T47D (cell line): ENCODE measurements around the gene CABLES2.
"Not testable (repeated sequence)": the region's sequence is repeated elsewhere in the genome, so short reads cannot be mapped to it uniquely, and the experiment has no call there.

Experiments
- DNase-seq, 2 experiments: peaks; one replicate each; pipeline versions ENCODE4 v3.0.0 to v3.0.0-alpha.2; 2011 to 2012; ENCODE audit warnings: low read depth in 1 of 2, low spot score in 1 of 2
- JUND ChIP-seq: IDR thresholded peaks from 2 replicates; pipeline ENCODE4 v1.6.1; 2012; ENCODE audit warnings: low read depth
- in situ Hi-C: cut with HindIII; loops from 2 replicates; pipeline ENCODE4 v1.10.0; 2016; ENCODE audit warnings: low sequenced_read_pairs, low pct_unique_long_range_greater_than_20kb

CABLES2 gene

DNA sequence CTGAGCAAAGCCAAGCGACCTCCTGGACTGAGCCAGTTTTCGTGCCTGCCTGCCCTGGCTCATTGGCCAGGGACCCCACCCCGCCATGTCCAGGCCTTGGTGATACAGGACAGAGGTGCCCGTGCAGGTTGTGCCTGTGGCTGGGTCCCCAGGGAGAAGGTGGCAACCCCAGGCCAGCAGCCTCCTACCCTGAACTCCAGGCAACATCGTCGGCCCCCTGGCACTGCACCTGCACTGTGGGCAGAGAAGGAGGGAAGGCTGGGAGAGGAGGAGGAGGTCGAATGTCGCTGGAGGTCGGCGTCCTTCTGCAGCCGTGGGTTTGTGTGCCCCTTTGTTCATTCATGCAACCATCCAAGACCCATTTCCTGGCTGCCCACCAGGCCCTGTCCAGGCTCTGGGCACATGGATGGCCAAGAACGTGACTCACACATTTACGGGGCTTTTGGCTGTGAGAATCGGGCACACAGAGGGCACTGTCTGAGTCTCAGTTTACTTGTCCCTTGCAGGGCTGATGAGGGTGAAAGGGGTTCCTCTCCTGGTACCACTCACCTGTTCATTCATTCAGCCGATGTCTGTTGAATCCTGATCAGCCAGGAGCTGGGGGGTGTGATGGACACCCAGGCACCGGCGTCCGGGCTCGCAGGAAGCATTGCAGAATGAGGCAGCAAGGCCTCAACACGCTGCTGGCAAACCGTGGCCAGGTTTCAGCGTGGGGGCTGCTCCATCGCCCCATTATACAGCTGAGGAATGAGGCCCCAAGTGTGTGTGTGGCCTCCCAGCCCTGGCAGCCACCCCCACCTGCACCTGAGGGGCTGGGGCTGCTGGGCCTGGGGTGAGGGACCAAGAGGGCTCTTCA, 22.6 kb upstream of the CABLES2 start:
- TF ChIP-seq JUND: no peak
- no peak for DNase-seq
- in situ Hi-C loops: no loop called here

DNA sequence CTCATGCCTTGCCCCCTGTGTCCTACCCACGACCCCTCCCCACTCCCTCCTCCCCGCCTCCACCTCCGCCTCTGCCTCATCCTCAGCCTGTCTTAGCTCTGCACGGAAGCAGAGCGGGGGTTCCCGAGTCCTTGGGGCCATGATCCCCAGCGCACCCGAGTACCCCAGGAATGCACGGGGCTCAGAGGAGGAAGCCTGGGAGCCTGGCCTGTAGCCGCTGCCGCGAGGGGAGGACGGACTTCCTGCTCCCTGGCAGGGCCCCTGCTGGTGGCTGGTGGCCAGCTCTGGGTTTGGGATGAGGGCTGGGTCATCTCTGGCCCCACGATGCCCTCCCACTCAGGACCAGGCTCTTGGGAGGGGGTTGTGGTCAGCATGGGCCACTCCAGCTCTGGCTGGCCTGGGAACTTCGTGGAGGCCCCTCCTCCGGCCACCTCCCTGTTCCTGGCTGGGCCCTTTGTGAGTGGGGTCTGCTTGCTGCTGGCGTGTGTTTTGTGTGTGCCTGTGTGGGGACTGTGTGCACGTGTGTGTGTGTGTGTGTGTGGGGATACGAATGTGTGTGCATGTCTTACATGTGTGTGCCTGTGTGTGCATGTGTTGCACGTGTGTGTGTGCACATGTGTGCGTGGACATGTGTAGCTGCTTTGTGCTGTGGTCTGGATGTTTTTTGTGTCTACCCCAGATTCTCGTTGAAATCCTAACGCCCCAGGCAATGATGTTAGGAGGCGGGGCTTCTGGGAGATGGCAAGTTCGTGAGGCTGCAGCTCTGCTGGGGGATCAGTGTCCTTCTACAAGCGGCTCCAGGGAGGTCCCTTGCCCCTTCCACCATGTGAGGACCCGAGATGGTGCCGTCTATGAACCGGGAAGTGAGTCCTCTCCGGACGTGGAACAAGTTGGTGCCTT, 21.6 kb upstream of the CABLES2 start:
- DNase-seq: no peak
- no peak for TF ChIP-seq JUND
- in situ Hi-C loops: no loop called here

- in situ Hi-C loops: no loop called here
- DNase-seq: no peak
- TF ChIP-seq JUND: no peak
Measured at GRCh38 chr20:62428002-62428372, 20.9 kb upstream of the CABLES2 start.

GRCh38 chr20:62427172-62428001, 20.3 kb upstream of the CABLES2 start, which contains the start of gene RBBP8NL:
Gene RBBP8NL (minus strand): TSS chr20:62427539. CDS start chr20:62419647, 7,892 bp downstream.
- in situ Hi-C loops: no loop called here
- no peak for TF ChIP-seq JUND
- DNase-seq: peak; percentile 81 to 99

DNA sequence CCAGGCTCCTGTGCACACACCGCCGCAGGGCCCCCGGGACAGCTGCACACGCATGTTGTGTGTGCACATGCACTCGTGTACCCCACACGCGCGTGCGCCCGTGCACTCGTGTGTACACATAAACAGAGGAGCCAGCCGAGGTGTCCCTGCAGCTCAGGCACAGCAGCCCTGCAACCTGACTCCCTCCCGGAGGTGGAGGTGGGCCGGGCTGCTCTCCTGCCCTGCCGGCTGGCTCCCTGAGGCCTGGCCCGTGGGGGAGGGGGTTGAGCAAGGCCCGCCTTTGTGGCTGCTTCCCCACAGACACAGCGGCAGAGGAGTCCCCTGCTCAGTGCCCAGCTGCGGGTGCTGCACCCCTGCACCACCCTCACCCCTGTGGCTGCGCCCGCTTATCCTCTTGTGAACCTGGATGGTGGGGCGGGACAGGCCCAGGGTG, 19.6 kb upstream of the CABLES2 start:
- in situ Hi-C loops: no loop called here
- TF ChIP-seq JUND: no peak
- peak in 1 of 2 experiments; percentile 78 for DNase-seq

- in situ Hi-C loops, DNase-seq: not testable (repeated sequence)
Measured at GRCh38 chr20:62426059-62426348, 18.9 kb upstream of the CABLES2 start.

GRCh38 chr20:62425281-62426058, 18.4 kb upstream of the CABLES2 start:
- in situ Hi-C loops: no loop called here
- TF ChIP-seq JUND: no peak
- no peak for DNase-seq

DNA sequence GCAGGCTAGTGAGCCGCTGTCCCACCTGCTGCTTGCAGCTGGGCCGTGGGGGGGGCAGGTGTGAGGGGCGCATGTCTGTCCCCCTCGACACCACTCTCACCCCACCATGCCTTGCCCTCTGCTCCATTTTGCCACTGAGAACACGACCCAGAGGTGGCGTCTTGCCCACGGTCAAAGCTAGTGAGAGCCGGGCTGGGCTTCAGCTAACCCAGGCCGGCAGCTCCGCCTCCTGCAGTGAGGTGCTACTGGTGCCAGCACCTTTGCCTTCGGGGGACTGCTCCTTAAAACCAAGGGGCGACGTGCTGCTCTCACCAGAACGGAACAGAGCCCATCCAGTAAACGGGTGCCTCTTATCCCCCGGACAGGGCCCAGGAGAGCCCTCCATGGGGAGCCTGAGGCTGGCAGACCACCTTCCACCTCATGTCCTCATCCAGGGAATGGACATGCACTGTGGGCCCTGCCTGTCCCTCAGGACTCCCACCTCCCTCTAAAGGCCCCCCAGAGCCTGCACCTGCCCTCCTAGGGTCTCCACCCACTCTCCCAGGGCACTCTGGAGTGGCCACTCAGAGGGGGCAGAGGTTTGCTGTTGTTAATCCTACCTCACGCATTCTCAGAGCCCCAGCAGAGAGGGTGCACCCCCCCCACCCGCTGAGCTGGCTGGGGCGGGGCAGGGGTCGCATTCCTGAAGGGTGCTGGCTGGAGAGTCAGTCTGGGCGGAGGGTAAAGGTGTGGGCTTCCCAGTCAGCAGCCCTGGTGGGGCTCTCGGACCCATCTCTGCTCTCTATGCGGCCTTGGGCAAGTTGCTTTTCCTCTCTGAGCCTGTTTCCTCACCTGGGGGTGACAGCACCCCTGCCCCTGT, 17.4 kb upstream of the CABLES2 start:
- DNase-seq: no peak
- no peak for TF ChIP-seq JUND
- in situ Hi-C loops: no loop called here

DNA sequence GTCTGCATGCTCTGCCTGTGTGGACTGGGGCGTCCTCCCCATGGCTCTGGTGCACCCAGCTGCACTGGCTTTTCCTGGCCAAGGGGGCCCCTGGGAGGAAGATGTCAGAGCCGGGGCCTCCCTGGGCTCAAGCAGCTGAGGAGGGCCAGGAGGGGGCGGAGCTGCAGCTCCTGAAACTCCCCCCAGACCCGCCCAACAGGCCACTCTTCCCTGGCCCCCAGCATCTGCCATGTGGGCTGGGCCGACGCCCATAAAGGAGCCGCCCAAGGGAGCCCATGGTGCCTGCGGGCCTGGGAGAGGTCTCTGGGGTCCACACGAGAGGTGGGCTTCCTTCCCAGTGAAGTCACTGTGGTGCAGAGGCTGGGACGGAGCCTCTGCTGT, 16.2 kb upstream of the CABLES2 start:
- in situ Hi-C loops: no loop called here
- no peak for DNase-seq

DNA sequence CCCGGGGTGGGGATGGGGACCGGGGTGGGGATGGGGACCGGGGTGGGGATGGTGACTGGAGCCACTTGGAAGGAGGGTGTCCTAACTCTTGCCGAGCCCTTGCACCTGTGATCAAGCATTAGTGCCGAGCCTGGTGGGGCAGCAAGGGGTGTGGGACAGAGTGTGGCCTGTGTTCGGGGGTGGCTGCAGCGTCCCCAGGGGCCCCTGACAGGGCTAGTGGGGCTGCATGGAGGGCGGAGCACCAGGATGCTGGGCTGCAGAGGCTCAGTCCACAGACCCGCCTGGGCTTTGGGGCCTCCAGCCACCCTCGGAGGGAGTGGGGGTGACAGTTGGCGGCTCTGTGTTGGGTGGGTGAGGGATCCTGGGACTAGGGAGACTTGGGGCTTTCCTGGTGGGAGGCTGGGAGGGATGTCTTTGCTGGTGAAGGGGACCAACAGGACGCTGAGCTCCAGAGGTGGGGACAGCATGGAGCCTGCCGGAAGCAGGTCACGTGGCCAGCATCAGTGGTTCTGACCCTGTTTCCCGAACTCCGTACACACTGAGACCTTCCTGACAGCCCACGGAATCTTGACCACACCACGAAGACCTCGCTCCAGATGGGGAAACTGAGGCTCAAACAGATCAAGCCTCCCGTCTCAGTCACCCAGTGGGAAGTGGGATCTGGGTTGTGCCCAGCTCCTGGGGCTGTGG, 15.7 kb upstream of the CABLES2 start:
- no peak for TF ChIP-seq JUND
- in situ Hi-C loops: no loop called here
- DNase-seq: no peak

More for the DNA sequence above, 16.2 kb upstream of the CABLES2 start:
- no peak for TF ChIP-seq JUND

DNA sequence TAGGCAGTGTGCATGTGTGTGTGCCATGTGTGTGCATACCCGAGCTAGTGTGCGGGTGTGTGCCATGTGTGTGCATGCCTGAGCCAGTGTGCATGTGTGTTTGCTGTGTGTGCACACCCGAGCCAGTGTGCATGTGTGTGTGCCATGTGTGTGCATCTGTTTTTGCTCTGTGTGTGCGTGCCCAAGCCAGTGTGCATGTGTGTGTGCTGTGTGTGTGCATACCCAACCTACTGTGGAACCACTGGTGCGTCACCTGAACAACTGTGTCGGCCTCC, 14.6 kb upstream of the CABLES2 start:
- DNase-seq: no peak
- TF ChIP-seq JUND: no peak
- in situ Hi-C loops: no loop called here
